ENCODE data around the gene ATP13A1. TPM values are rescaled to one million over a fixed set of nuclear protein-coding genes. Genes with fewer than 3 reads are reported as not detected.

Gene ATP13A1
- 56.0 and 58.3 TPM in 2 replicates for total RNA-seq

DNA sequence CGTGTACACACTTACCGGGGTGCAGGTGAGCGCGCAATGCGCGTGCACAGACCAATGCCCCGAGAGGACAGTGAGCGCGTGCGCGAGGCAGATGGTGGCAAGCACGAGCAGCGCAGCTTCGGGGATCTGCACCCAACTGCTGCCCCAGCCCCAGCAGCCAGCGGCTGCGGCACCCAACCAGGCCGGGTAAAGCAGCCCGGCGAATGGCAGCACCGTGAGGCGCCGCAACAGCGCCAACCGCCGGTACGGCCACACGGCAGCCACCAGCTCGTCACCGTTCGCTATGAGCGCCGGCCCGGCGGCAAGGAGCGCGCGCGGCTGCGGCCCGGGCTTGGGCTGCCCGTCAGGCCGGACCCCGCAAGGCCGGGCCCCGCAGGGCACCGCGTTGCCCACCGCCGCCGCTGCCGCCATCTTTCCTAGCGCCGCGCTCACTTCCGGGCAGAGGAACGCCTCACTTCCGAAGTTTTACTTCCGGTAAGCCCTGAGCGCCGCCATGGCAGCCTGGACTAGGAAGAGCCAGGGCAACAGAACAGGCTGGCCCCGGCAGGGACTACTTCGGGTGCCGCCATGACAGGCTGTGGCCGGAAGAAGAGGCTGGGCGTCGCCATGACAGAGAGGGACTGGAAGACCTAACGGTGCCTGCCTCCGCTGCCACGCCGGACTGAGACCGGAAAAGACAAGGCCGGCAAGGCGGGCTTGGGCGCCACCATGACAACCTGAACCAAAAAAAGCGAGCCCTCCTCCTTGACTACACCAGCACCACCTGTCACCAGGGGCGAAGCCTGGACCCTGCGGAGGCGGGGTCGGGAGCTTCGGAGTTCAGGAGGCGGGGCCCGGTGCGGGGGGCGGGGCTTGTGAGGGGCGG, at the start of gene ATP13A1:
Gene ATP13A1, minus strand, starts transcription at position 421 of the 865 bp plus-strand sequence. Its CDS starts 10 bp downstream, at position 411.

DNA sequence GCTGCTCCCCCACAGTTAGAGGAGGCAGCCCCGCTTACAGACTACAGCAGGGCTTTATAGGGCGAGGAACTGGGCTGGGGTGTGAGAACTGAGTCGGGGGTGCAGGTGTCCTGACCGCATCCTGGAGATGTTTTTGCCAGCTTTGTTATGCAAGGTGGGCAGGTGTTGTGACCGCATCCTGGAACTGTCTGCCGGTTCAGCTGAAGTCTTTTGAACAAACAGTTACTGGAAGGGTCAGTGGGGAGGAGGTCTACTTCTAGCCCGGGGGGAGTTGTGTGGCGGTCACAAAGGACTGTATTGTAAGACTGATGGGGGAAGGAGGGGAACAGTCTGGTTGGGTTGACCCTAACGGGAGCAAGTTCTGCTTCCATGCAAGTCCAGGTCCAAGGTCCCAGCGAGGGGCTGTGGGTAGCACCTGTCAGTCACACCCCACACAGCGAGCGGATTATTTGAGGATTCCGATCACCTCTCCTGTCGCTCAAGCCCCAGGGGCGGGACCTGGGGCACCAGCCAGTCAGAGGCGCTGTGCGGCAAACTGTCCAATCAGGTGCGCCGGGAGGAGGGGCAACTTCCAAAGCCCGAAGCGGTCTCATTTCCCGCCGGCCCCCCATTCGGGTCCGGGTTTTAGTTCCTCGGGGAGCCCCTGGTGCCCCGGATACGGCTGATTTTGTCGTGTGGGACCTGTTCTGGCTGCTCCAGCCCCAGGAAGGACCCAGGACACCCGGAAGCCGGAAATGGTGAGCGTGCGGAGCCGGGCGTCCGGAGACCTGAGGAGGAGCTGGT, 4.9 kb upstream of the ATP13A1 start, which contains the start of gene ZNF101:
Gene ZNF101, plus strand, starts transcription at position 610 of the 783 bp plus-strand sequence. Its CDS starts 125 bp downstream, at position 735.

DNA sequence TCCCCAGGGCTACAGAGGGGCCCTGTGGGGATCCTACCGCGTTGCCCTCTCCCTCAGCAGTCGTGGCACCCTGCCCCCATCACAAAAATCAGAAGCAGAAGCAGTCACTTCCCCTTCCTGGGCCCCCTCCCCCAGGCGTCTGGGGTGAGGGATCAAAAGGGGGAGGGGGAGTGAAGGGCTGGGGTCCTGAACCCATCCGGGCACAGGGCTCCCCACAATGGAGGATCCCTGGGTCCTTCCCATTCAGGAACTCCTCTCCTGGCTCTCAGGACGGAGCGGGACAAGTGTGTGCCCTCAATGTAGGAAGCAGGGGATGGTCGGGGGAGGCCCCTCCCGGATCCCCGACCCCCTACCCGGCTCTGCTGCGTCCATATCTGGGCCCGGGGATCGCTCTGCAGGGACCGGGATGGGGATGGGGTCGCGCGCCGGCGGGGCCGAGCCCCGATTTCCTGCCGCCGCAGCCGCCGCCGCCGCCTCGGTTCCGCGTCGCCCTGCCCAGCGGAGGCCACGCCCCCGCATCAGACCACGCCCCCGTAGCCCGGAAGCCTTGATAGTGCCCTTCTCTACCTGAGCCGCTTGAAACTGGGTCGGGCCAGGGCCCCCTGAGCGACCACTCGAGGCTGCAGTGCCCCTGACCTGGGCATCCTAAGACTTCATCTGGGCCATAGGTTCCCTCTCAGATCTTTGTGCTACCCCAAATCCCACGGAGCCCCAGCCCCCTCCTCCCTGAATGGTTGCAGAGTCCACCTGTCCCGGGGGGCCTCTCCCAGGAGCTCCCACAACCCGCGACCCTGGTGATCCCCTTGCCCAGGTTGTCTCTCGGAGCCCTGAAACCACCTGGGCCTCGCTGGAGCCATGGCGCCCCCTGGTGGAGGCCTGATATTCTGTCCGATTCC, 20.1 kb downstream of the ATP13A1 start, which contains the start of gene GMIP:
Gene GMIP, minus strand, starts transcription at position 500 of the 896 bp plus-strand sequence. Its CDS starts 128 bp downstream, at position 372.

GRCh38 chr19:19627621-19628500, 35.6 kb downstream of the ATP13A1 start, which contains the start of gene LPAR2:
TSS of gene LPAR2 (minus strand) at chr19:19628220. CDS start at chr19:19627275, 945 bp downstream.

GRCh38 chr19:19618219-19619051, 45.0 kb downstream of the ATP13A1 start, which contains the start of gene PBX4:
TSS of gene PBX4 (minus strand) at chr19:19618687. CDS start at chr19:19618629, 58 bp downstream.

Other genes with a start within 250 kb of the ATP13A1 start
- gene TSSK6, start 148.1 kb downstream of the ATP13A1 start, total RNA-seq: 1.6 and 2.3 TPM in 2 replicates
- gene NDUFA13, start 147.5 kb downstream of the ATP13A1 start, total RNA-seq: 105 and 169 TPM in 2 replicates
- 0.51 and 0.98 TPM in 2 replicates for gene YJEFN3, start 134.8 kb downstream of the ATP13A1 start, total RNA-seq
- gene CILP2, start 125.4 kb downstream of the ATP13A1 start, total RNA-seq: 0.63 TPM in 1 of 2 replicates, not detected in the other
- 1.8 and 2.0 TPM in 2 replicates for gene PBX4, start 45.0 kb downstream of the ATP13A1 start, total RNA-seq
- gene LPAR2, start 35.5 kb downstream of the ATP13A1 start, total RNA-seq: 14.7 and 19.8 TPM in 2 replicates
- 8.0 and 8.8 TPM in 2 replicates for gene GMIP, start 20.0 kb downstream of the ATP13A1 start, total RNA-seq
- gene ZNF101, start 5.2 kb upstream of the ATP13A1 start, total RNA-seq: 1.9 and 5.4 TPM in 2 replicates
- 1.5 and 2.8 TPM in 2 replicates for gene ZNF14, start 69.4 kb upstream of the ATP13A1 start, total RNA-seq
- 14.5 and 35.9 TPM in 2 replicates for gene ZNF506, start 158.1 kb upstream of the ATP13A1 start, total RNA-seq
- 3.2 and 3.9 TPM in 2 replicates for gene ZNF253, start 202.2 kb upstream of the ATP13A1 start, total RNA-seq
- 4.3 and 15.0 TPM in 2 replicates for gene ZNF93, start 237.3 kb upstream of the ATP13A1 start, total RNA-seq